HK-2 (cell line): ENCODE results near the gene CTNNA1.

Source experiments
- DNase-seq: peaks from one replicate; pipeline ENCODE4 v3.0.0-alpha.2; 2018; ENCODE audit not compliant: unreplicated experiment

The CTNNA1 gene

GRCh38 chr5:138930371-138931097 lies 177.3 kb downstream of the CTNNA1 start:
- no peak for DNase-seq

GRCh38 chr5:138932171-138932810 lies 179.1 kb downstream of the CTNNA1 start:
- DNase-seq = no peak

- DNase-seq = no peak
Observed at GRCh38 chr5:138933522-138934290, 180.5 kb downstream of the CTNNA1 start.

- DNase-seq = no peak
Observed at GRCh38 chr5:138934971-138935370, 181.7 kb downstream of the CTNNA1 start.

GRCh38 chr5:138935466-138935865 lies 182.2 kb downstream of the CTNNA1 start:
- no peak for DNase-seq

GRCh38 chr5:138936225-138936967 lies 183.2 kb downstream of the CTNNA1 start:
- no peak for DNase-seq

GRCh38 chr5:138936968-138937345 lies 183.7 kb downstream of the CTNNA1 start:
- no peak for DNase-seq

- DNase-seq = no peak
Observed at GRCh38 chr5:138937392-138938387, 184.5 kb downstream of the CTNNA1 start.

GRCh38 chr5:138938526-138938925 lies 185.3 kb downstream of the CTNNA1 start:
- no peak for DNase-seq

GRCh38 chr5:138942066-138942465 lies 188.8 kb downstream of the CTNNA1 start:
- DNase-seq = no peak

GRCh38 chr5:138942861-138943260 lies 189.6 kb downstream of the CTNNA1 start:
- DNase-seq = no peak

- DNase-seq = peak; percentile 36
Observed at GRCh38 chr5:138943599-138944173, 190.5 kb downstream of the CTNNA1 start.

GRCh38 chr5:138944527-138945322 lies 191.5 kb downstream of the CTNNA1 start:
- DNase-seq = peak; percentile 97

- DNase-seq = no peak
Observed at GRCh38 chr5:138945421-138946240, 192.4 kb downstream of the CTNNA1 start.

- DNase-seq = no peak
Observed at GRCh38 chr5:138946241-138946623, 193.0 kb downstream of the CTNNA1 start.

- DNase-seq = no peak
Observed at GRCh38 chr5:138946831-138947560, 193.8 kb downstream of the CTNNA1 start.

GRCh38 chr5:138947780-138948179 lies 194.6 kb downstream of the CTNNA1 start:
- no peak for DNase-seq
